MCF 10A (cell line): Measurements from ENCODE around the gene ADARB2. TPM values are rescaled to one million over a fixed set of nuclear protein-coding genes. Genes with fewer than 3 reads are reported as not detected.

ENCODE experiments used
- BruUV-seq: library from RNA; stranded (reverse); fragments of 400-500 nt; replicated peaks from 2 replicates; lab custom pipeline; 2021; lab: Mats Ljungman, UMichigan
- CTCF ChIA-PET: fragments of 300-600 bp; sonication (Branson Sonifier 250); formaldehyde crosslinking; extraction: SDS; loops from one replicate; lab custom pipeline; 2021; ENCODE audit warnings: antibody characterized with exemption, inconsistent platforms; lab: Yijun Ruan, JAX
- POLR2A ChIA-PET: fragments of 300-600, 350-650 bp; sonication (Branson Sonifier 250); formaldehyde crosslinking; extraction: SDS; loops from one replicate; lab custom pipeline; 2020; ENCODE audit warnings: antibody characterized with exemption, inconsistent platforms; lab: Yijun Ruan, JAX
- DNase-seq: peaks from one replicate; pipeline ENCODE4 v3.0.0-alpha.2; 2018; ENCODE audit not compliant: unreplicated experiment
- H3K27ac Mint-ChIP-seq: one replicate; pipeline ENCODE4 v1.8.0; 2022; ENCODE audit warnings: mild to moderate bottlenecking, low read depth, mixed read lengths; ENCODE audit not compliant: unreplicated experiment
- H3K27me3 Mint-ChIP-seq: one replicate; pipeline ENCODE4 v1.8.0; 2022; ENCODE audit warnings: mixed read lengths; ENCODE audit not compliant: insufficient read depth, unreplicated experiment
- H3K36me3 Mint-ChIP-seq: one replicate; pipeline ENCODE4 v1.8.0; 2022; ENCODE audit warnings: mild to moderate bottlenecking, moderate library complexity, mixed read lengths; ENCODE audit not compliant: insufficient read depth, unreplicated experiment
- H3K4me1 Mint-ChIP-seq: one replicate; pipeline ENCODE4 v1.8.0; 2022; ENCODE audit warnings: mixed read lengths; ENCODE audit not compliant: insufficient read depth, unreplicated experiment
- H3K4me3 Mint-ChIP-seq: one replicate; pipeline ENCODE4 v1.8.0; 2022; ENCODE audit warnings: mild to moderate bottlenecking, moderate library complexity, mixed read lengths; ENCODE audit not compliant: unreplicated experiment
- H3K9me3 Mint-ChIP-seq: one replicate; pipeline ENCODE4 v1.8.0; 2022; ENCODE audit warnings: mixed read lengths; ENCODE audit not compliant: unreplicated experiment
- CTCF ChIP-seq: fragments of 200-600 bp; IDR thresholded peaks from one replicate; pipeline ENCODE4 v1.8.0; 2022; ENCODE audit warnings: antibody characterized with exemption, mild to moderate bottlenecking; ENCODE audit not compliant: unreplicated experiment
- intact Hi-C: fragments of 100-400 bp; cut with micrococcal nuclease; formaldehyde crosslinking; loops from 2 replicates; pipeline ENCODE4 v1.14.1; 2022
- total RNA-seq: library from RNA; stranded (reverse); gene quantifications from 2 replicates; pipeline ENCODE4 v1.2.3, GENCODE V29; 2022

Gene ADARB2
- total RNA-seq, 1 experiment from 2014 or later = 0.96 TPM

DNA sequence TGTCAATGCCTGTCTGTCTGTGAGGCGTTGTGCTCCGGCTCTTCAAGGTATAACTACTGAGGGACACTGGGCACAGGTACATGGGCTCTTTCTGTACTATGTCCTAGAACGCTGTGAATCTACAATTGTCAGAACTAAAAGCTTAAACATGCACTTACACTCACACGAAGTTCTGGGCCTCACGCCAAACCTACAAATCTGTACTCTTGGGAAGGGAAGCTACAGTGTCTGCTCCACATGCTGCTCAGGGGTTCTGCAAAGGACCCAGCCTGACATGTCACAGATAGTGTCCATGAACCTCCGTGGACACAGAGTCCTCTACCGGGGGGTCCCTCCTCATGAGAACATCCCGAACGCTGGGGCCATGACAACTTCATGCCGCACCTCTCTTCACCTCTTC, 412.4 kb downstream of the ADARB2 start:
- peaks cover 44% of the 10 kb centered on the region for H3K27me3 Mint-ChIP-seq
- H3K4me3 Mint-ChIP-seq = no peak overlapping the region
- H3K9me3 Mint-ChIP-seq = no peaks in the 10 kb centered on the region
- peaks cover 4% of the 10 kb centered on the region for H3K4me1 Mint-ChIP-seq
- H3K27ac Mint-ChIP-seq = no peak overlapping the region
- no peak for DNase-seq
- no peaks in the 10 kb centered on the region for H3K36me3 Mint-ChIP-seq
- ChIA-PET POLR2A (no interaction called here), CTCF (interaction anchor here (0.7 kb wide), 1 partner anchor 1722 kb away, joined by 3 read pairs; no protein-coding TSS in a partner anchor)
- intact Hi-C loops = no loop called here
- TF ChIP-seq CTCF = no peak
- BruUV-seq = no TSS peak

DNA sequence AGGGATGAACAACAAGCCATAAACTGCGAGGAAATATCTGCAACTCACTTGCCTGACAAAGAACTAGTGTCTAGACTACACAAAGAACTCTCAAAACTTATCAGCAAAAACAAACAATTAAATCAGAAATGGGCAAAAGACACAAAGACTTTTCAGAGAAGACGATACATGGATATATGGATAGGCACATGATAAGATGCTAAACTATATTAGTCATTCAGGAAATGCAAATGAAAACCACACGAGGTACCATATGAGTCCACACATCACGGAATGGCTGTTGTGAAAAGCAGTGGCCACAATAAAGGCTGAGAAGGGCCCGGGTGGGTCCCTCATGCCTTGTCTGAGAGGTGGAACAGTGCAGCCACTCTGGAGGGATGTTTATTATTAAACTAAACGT, 413.4 kb downstream of the ADARB2 start:
- ChIA-PET CTCF (no interaction called here), POLR2A (no interaction called here)
- TF ChIP-seq CTCF = no peak
- DNase-seq = no peak
- H3K36me3 Mint-ChIP-seq = no peaks in the 10 kb centered on the region
- no peak overlapping the region for H3K27ac Mint-ChIP-seq
- no peaks in the 10 kb centered on the region for H3K9me3 Mint-ChIP-seq
- H3K27me3 Mint-ChIP-seq = peaks cover 44% of the 10 kb centered on the region
- no peaks in the 10 kb centered on the region for H3K4me1 Mint-ChIP-seq
- intact Hi-C loops = no loop called here
- no peak overlapping the region for H3K4me3 Mint-ChIP-seq
- no TSS peak for BruUV-seq

DNA sequence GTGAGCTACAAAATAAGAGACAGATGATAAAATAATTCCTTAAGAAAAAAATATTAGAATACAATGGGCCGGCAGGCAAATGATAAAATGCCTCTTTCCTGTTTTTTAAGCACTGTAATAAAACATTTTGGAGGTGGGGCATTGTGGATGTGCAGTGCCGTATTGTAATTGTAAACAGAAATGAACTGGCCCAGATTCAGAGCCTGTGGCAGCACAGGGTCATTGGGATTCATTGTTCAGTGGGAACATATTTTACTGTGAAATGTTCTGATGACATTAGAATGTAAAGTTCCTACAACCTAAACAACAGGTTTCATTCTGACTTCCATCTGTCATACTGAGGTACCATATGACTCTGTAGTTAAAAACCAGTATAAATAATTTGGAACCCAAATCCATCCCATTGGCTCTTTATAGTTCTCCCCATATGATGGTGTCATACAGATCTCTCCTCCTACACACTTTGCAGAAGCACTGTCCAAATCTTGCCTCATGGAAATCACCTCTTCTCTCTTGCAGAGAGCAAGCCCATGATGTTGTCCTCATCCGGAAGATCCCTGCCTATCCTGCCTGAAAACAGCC, 416.5 kb downstream of the ADARB2 start:
- H3K27me3 Mint-ChIP-seq = peaks cover 38% of the 10 kb centered on the region
- H3K4me1 Mint-ChIP-seq = no peaks in the 10 kb centered on the region
- H3K9me3 Mint-ChIP-seq = no peaks in the 10 kb centered on the region
- intact Hi-C loops = no loop called here
- H3K36me3 Mint-ChIP-seq = no peaks in the 10 kb centered on the region
- BruUV-seq = no TSS peak
- ChIA-PET POLR2A (no interaction called here), CTCF (interaction anchor here (0.6 kb wide), 1 partner anchor 1688 kb away, joined by 3 read pairs; no protein-coding TSS in a partner anchor)
- no peak for DNase-seq
- H3K4me3 Mint-ChIP-seq = no peak overlapping the region
- TF ChIP-seq CTCF = no peak
- no peak overlapping the region for H3K27ac Mint-ChIP-seq

- ChIA-PET POLR2A (no interaction called here), CTCF (no interaction called here)
- Mint-ChIP-seq H3K36me3 (no peaks in the 10 kb centered on the region), H3K27ac (no peak overlapping the region), H3K4me3 (no peak overlapping the region), H3K27me3 (peaks cover 15% of the 10 kb centered on the region), H3K4me1 (no peaks in the 10 kb centered on the region), H3K9me3 (no peaks in the 10 kb centered on the region)
- DNase-seq = no peak
- intact Hi-C loops = no loop called here
- no TSS peak for BruUV-seq
- no peak for TF ChIP-seq CTCF
Observed at GRCh38 chr10:1316809-1317143, 420.5 kb downstream of the ADARB2 start.
